GM18873 (cell line): ENCODE results near the gene CACNA1C.
"Not testable (repeated sequence)": the region's sequence is repeated elsewhere in the genome, so short reads cannot be mapped to it uniquely, and the experiment has no call there.

Experiments used
- ATAC-seq: cut with Tn5 transposase; IDR thresholded peaks from one replicate; pipeline ENCODE4 v1.9.1; 2021; ENCODE audit warnings: mild to moderate bottlenecking, moderate library complexity, moderate number of reproducible peaks; ENCODE audit not compliant: unreplicated experiment, low FRiP score

Gene CACNA1C

DNA sequence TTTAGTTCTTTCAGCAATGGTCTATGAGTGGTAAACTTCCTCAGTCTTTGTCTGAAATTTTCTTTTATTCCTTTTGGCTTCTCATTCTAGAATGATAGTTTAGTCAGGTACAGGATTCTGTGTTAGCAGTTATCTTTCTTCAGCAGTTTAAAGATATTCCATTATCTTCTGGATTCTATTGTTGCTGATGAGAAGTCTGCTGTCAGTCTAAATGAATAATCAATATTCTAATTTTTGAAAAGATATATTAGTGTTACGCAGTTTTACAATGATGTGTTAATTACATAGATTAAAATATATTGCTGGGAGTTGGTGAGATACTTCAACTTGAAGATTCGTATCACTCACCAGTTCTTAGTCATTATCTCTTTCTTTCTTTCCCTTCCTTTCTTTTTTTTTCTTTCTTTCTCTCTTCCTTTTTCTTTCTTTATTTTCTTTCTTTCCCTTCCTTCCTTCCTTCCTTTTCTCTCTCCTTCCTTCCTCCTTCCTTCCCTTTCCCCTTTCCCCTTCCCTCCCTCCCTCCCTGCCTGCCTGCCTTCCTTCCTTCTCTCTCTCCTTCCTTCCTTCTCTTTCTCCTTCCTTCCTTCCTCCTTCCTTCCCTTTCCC is 17.8 kb downstream of the CACNA1C start:
- no peak for ATAC-seq

DNA sequence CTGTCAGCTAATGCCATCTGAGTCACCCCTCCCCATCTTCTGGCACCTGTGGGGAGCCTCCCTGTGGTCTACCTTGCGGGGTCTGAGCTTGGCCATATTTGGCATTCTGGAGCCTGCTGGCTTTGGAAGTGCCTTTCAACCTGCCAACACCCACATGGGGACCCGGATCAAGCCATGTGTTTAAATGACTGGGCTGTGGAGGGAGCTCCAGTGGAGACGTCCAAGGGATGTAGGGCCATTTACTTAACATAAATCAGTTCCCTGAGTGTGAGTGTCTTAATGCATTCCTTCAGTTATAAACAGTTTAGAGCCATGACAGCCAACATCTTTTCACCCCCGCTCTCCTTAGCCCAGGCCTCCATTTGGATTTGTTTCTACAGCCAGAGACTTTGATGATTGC is 22.0 kb downstream of the CACNA1C start:
- no peak for ATAC-seq

DNA sequence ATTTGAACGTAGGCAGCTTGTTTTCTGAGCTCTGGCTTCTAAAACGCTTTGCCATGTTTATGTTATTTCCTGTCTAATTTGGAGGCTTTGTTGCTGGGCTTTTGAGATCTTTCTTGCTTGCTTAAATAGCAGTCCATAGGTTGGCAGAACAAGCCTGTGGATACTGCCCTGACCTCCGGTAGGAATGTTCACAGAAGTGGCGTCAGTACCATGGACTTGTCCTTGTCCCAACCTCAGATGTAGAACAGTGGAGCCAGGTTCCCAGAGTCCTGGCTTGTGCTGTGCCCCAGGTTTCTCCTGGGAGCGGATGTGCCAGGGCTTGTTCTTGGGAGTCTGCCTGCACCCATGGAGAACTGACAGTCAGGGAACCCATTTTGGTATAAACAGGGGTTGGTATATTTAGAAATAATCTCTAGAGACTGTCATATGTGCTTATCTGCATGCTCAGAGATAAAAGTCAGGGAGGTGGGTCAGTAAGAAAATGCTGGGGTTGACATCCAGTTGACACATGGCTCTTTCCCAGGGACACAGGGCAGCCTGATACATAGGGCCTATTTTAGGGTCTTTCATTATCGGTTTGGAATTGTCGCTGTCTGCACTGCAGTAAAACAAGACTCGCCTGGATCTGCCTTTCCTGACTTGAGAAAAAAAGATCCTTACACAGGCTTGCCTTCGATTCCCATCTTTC is 22.9 kb downstream of the CACNA1C start:
- no peak for ATAC-seq

GRCh38 chr12:2076196-2076570 is 23.4 kb downstream of the CACNA1C start:
- ATAC-seq = no peak

DNA sequence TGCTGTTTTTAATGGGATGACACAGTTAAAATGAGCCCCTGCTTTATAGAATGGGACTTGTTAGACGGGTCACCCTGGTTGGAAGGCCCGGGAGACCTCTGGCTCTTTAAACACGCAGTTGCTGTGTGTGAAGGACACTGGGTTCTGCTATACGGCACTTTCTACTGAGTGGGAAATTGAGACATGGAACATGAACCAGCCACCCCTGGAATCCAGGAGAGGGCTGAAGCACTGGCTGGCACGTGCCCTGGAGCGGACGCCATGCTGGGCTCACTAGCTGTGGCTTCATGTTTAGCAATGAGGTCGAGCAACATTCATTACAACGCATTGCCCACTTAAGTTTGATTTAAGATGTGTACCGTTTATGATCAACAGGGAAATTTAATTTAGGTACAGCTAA is 23.9 kb downstream of the CACNA1C start:
- ATAC-seq = no peak

GRCh38 chr12:2080604-2081003 is 27.8 kb downstream of the CACNA1C start:
- ATAC-seq = no peak

DNA sequence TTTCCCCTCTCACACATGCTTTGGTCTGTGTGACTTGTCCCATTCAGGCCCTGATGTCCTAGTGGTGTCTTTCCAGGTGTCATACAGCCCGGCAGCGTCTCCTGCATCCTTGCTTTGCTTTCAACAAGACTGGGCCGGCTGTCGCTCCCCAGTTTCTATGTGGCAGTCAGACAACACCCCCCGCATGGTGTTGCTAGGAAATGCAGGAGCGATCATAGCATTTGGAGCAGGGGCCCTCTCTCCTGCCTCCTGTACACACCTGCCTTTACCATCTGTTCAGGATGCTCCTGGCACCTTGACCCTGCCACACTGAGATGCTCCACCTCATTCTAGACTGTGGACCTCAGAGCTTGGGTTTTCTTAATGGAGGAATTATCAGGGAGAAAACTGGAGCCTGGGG is 29.5 kb downstream of the CACNA1C start:
- ATAC-seq = no peak

- ATAC-seq = no peak
Measured at GRCh38 chr12:2083008-2083407, 30.2 kb downstream of the CACNA1C start.

GRCh38 chr12:2083561-2083960 is 30.8 kb downstream of the CACNA1C start:
- no peak for ATAC-seq

GRCh38 chr12:2084553-2085296 is 31.9 kb downstream of the CACNA1C start:
- no peak for ATAC-seq

DNA sequence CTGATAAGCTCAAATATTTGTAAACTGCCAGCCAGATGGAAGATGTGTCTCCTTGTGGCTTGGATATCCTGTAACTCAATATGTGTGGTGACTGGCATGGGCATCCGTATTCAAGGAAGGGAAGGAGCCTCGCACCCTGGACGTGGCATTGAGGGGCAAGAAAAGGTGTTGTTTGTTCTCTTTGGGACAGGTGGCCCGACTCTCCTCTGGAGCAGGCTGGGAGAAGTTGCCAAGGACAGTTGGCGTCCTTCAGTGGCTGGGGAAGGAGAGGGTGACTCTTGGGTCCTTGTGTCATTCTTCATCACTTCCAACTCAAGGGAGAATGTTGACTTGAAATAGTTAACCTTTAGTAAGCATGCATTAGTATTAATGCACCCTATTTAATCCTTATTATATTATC is 39.6 kb downstream of the CACNA1C start:
- no peak for ATAC-seq

DNA sequence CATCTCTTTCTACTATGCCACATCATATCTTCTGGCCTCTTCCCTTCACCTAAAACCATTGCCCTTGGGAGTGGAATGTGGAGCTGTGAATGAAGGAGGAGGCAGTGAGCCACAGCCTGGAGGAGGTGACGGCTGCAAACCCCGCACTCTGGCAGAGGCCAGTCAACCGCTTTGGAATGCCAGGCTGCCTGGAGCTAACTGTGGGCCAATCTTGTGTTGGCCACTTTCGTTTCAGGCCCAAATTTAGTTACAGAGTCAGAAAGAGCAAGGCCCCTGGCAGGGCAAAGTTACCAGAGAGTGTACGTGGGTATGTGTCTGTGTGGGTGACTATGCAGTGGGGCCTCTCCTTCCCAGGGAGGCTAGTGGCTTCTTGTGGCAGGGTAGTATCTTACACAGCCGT is 40.1 kb downstream of the CACNA1C start:
- no peak for ATAC-seq

DNA sequence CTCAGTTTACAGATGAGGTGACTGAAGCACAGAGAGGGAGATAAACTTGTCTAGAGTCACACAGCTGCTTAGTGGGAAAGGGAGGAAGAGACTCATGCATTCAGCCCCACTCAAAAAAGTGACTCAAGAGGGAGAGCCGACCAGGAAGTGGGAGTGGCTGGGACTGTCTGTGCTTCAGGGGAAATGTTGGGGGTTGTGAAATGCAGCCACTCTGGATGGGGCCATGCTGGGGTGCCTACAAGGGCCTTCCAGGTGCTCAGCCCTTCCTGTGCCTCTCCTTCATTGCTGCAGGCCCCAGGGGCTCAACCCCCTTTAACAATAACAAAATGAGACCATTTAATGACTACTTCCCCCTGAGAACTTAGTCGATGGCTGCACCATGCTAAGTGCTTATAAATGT is 41.8 kb downstream of the CACNA1C start:
- ATAC-seq = no peak

DNA sequence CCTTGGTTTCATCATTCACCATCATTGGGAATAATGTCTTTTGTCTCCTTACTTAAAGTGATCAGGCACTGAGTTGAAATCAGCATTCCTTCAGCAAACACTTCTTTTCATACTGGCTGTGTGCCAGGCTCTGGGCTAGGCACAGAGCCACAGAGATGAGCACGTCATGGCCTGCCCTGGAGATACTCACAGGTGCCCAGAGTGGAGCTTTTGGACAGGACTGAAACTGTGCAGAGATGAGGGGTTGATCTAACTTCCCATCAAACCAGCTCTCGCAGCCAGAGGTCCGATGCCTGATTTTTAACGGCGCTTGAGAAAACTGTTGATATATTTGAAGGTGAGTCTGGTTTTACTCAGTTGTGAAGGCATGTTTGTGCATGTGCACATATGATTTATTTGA is 43.1 kb downstream of the CACNA1C start:
- ATAC-seq = no peak

DNA sequence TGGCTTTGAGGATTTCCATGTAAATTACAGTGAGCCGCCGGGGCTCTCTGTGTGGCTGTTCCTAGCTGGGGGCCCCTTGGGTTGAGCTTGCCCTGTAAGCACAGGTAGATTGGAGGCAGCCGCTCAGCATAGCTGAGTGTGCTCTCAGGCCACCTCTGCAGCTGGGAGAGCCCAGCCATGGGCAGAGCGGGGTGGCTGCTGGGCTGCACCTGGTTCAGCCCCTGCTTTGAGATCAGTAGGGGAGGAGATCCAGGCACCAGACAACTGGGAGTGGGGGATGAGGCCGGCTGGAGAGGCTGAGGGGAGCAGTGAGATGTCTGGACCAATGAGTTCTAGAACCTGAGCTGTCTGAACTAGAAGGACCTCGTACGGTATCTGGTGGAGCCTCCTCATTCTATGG is 44.8 kb downstream of the CACNA1C start:
- no peak for ATAC-seq

DNA sequence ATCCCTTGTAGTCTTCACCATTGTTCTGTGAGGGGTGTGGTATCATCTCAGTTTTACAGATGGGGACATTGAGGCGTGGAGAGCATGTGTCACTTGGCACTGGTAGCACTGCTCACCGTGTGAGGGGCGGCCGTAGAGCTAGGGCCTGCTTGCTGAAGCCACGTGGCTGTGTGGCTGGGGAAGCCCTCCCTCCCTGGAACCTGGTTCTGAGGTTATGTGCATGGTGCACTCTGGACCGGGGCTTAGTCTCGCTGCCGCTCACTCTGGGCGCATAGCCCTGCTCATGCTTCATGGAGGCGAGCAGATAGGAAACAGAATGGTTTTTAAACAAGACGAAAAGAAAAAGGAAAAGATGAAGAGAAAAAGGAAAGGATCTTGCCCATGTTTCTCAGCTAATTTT is 46.1 kb downstream of the CACNA1C start:
- no peak for ATAC-seq

GRCh38 chr12:2099595-2099994 is 46.8 kb downstream of the CACNA1C start:
- no peak for ATAC-seq

DNA sequence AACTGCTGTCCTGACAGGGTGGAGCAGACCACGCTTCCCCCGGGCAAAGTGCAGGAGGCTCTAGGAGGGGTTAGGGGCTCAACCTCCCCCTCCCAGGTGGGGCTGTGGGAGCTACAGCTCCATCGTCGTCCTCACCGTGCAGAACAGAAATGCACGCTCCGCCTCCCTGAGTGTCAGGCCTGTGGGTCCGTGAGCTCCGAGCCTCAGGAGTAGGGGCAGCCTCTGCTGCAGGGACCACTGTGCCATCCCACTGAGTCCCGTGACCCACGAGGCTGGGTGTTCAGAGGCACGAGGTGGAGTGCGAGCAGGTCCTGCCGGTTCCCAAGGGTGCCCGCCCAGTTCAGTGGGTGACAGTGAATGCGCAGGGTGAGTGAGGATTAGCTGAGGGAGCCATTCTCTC is 48.6 kb downstream of the CACNA1C start:
- no peak for ATAC-seq

- ATAC-seq = no peak
Measured at GRCh38 chr12:2101771-2102170, 49.0 kb downstream of the CACNA1C start.

- ATAC-seq = not testable (repeated sequence)
Measured at GRCh38 chr12:2102736-2103135, 49.9 kb downstream of the CACNA1C start.

DNA sequence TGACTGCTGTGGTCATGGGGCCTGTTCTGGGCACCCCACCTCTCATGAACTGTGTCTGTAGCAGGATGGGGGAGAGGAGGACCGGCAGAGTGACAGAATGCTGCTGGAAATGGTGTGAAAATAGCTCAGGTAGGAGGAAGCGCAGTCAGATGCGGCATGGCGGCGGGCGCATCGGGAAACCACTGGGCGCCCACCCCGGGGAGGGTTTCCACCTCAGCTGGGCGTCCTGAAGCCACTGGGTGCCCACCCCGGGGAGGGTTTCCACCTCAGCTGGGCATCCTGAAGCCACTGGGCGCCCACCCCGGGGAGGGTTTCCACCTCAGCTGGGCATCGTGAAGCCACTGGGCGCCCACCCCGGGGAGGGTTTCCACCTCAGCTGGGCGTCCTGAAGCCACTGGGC is 52.6 kb downstream of the CACNA1C start:
- ATAC-seq = not testable (repeated sequence)

DNA sequence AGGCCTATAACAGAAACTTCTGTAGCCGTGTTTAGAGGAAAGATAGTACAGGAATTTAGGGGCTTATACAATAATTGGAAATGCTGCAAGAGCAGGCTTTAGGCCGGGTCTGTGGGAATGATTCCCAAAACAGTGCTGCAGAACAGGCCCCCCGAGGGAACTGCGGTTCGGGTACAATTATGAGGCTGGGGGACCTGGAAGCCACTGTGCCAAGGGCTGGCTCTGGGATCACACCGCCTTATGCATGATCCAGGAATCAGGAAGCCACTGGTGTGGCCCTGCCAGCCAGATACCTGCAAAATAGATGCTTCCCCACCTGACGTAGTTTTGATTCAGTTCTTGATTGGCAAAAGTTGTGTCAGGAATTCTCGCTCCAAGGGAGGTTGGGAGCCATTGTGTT is 55.4 kb downstream of the CACNA1C start:
- ATAC-seq = no peak
